CD4-positive, alpha-beta T cell treated with Interleukin-6 at 100 ng/mL for 8 hours (primary cell): Measurements from ENCODE around the gene TSSK6.

Experiments used
- DNase-seq: peaks from one replicate; pipeline ENCODE4 v3.0.0-alpha.2; 2020; ENCODE audit warnings: mixed read lengths, low spot score

TSSK6 gene

GRCh38 chr19:19544954-19545591 is 29.7 kb upstream of the TSSK6 start:
- DNase-seq = no peak

- no peak for DNase-seq
Measured at GRCh38 chr19:19544257-19544953, 29.1 kb upstream of the TSSK6 start.

DNA sequence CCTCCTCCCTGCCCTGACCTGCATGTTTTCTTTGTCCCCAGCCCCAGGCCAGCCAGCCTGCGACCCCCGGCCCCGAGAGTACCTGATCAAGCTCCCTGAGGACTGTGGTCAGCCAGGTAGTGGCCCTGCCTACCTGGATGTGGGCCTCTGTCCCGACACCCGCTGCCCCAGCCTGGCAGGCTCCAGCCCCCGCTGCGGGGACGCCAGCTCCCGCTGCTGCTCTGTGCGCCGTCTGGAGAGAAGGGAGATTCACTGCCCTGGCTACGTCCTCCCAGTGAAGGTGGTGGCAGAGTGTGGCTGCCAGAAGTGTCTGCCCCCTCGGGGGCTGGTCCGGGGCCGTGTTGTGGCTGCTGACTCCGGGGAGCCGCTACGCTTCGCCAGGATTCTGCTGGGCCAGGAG is 28.3 kb upstream of the TSSK6 start:
- no peak for DNase-seq

DNA sequence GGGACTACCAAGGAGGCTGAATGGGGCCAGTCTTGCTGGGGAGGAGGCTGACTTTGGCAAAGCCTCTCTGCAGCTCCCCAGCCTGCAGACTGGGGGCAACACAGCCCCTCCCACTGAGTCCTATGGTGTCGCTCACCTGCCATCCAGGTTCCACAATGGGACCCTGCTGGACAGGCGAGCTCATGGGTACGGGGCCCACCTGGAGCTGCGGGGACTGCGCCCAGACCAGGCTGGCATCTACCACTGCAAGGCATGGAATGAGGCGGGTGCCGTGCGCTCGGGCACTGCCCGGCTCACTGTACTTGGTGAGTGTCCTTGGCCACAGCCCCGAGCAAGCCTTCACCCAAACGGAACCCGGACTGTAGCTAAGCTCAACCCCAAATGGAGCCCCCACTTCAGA is 27.8 kb upstream of the TSSK6 start:
- no peak for DNase-seq

GRCh38 chr19:19542507-19542906 is 27.2 kb upstream of the TSSK6 start:
- no peak for DNase-seq

- DNase-seq = no peak
Measured at GRCh38 chr19:19541616-19542015, 26.3 kb upstream of the TSSK6 start.

- peak; percentile 74 for DNase-seq
Measured at GRCh38 chr19:19540715-19541515, 25.6 kb upstream of the TSSK6 start.

GRCh38 chr19:19540064-19540714 is 24.8 kb upstream of the TSSK6 start:
- peak; percentile 68 for DNase-seq

DNA sequence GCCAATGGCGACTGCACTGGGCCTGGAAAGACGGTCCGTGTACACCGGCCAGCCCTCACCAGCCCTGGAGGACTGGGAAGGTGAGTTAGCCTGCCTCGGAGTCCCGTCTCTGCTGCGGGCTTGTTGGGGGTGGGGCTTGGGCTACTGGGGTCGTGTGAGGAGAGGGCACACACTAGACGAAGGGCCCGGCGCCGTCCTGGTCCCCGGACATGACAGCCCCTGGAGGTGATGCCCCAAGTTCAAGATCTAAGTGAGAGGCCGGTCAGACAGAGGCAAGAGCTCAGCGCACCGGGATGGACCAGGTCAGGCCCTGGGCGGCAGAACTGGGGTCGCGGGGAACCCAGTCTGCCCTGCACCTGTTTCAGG is 24.3 kb upstream of the TSSK6 start:
- no peak for DNase-seq

DNA sequence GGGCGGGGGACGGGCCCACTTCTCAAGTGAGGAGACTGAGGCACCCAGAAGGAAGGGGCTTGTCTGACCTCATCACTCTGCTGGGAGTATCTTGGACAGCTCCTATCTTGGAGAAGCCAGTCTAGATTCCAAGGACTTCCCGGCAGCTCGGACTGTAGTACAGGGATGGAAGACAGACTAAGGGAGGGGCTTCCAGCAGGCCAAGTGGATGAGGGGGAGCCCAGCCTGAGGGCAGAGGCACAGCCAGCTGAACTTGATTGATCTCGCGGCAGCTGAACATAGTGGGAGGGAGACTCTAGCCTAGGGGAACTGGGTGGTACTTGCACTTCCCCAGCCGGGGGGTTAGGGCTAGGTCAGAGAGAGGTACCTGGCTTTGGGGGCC is 23.4 kb upstream of the TSSK6 start:
- no peak for DNase-seq

GRCh38 chr19:19538061-19538784 is 22.9 kb upstream of the TSSK6 start, which contains the start of gene CILP2:
CILP2 (plus strand) TSS chr19:19538265; CDS start chr19:19538350, 85 bp downstream.
- DNase-seq = no peak

GRCh38 chr19:19537075-19538048 is 22.0 kb upstream of the TSSK6 start:
- DNase-seq = no peak

GRCh38 chr19:19535311-19536191 is 20.2 kb upstream of the TSSK6 start:
- no peak for DNase-seq

- DNase-seq = no peak
Measured at GRCh38 chr19:19534556-19535265, 19.4 kb upstream of the TSSK6 start.

GRCh38 chr19:19533841-19534240 is 18.5 kb upstream of the TSSK6 start:
- no peak for DNase-seq

DNA sequence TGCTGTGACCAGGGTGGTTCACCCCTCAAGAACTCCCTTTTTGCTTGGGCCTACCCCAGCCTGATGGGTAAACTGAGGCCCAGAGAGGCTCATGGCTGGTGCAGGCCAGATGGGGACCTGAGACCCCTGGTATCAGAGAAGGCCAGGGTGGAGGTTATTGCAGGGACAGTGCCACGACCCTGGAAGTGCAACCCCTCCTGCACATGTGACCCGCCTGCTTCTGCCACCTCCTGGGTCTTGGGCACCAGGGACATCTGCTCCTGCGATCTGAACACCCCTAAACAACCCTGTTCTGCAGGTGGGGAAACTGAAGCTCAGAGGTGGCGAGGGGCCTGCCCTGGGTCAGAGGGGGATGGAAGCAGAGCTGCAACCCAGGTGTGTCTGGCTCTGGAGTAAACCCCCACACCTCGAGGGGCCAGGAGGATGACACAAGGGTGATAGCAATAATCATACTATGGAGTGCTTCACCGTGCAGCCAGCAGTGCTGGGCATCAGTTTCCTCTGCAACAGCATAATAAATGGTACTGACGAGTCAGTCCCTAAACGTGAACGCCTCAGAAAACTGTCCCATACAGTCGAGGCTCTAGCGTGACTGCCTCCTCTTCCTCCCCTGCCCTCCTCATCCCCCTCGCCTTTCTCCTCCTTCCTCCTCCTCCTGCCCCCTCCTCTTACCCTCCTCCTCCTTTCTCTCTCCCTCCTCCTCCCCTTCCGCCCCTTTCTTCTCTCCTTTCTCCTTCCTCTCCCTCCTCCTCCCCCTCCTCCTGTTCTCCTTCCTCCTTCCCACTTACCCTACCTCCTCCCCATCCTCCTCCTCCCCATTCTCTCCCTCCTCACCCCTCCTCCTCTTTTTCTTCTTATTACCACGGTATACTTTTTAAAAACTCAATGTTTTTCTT is 17.7 kb upstream of the TSSK6 start:
- no peak for DNase-seq

- DNase-seq = peak; percentile 82
Measured at GRCh38 chr19:19531951-19532805, 16.8 kb upstream of the TSSK6 start.
